Measurements from ENCODE around the gene C10orf105.

C10orf105 gene

DNA sequence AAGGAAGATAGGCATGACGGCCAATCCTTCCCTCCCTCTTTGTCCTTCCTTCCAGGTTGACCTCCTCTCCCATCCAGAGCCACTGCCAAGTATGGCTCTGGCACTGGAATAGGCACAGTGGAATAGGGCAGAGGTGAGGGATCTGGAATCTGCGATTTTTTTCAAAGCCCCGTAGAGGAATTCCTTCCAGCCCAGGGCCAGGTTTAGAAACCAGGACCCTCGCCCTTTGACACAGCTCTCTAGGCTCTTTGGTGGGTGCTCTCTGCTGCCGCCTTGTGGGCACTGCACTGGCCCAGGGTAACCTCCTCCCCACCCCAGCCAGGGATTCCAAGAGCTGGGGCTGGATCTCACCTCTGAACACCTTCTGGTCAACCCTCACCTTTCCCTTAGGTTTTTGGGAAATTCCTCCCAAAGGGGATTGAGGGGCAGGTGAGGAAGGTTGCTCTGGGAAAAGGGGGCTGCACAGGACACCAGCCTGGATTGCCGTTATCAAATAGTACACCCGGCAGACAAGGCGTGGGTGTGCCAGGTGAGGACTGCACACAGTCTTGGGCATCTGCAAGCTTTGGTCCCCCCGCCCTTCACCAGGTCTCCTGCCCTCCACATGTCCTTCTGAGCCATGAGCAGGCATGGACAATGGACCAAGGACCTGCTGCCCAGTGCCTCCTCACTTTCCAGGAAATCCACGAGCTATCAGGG lies 22.8 kb downstream of the C10orf105 start:
- no peak for DNase-seq

DNA sequence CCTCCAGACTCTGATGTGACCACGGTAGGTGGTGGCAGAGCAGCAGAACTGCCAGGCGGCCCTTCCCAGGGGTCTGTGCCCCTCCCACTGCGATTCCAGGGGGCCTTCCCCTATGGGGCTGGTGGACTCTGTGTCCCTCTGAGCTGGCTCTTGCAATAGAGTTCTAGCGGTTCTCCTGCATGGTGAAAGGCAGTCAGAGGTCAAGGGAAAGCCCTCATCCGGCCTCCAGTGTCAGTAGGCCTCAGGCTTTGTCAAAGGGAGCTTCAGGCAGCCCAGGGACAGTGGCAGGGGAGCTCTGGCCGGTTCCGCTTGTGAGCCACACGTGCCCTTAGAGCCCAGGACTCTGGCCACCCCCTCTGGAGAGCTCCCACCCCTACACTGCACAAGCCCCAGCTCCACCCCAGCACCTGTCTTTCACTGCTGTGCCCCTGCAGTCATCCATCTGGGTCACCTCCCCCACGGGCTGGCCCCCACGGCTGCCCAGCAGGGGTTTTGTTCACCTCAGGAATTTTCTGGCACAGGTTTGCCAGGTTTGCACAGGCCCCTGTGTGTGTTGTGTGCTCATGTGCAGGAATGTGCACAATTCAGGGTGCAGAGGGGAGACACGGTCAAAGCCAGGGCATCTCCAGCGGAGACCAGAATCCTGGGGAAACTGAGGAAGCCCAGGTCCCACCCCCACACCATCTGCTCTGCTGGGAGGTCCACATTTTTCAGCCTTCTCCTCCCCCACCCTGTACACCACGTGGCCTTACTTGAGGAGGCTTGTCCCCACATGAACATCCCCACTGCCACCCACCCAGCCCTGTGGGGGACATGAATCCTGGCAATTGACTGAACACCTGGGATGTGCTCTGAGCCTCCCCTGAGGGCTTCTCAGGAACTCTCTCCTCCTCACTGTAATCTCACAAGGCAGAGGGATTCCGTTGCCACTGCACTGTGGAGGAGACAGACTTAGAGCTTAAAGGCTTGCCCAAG lies 23.8 kb downstream of the C10orf105 start:
- no peak for DNase-seq

DNA sequence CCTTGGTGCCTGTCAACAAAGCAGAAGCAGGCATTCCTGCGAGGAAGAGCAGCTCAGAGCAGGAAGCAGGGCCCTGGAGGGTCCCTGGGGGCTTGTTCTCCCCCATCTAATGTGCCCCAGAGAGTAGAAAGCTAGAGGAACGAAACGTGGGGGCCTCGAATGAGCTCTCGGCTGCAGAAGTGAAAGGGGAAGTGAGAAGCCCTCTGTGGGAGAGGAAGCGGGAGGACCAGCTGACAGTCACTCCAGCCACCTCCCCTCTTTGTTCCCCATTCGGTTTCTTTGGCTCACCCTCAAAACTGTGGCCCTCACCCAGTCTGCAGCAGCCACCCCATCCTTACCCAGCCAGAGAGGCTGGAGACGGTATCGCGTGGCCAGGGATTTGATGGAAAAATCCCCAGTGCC lies 25.0 kb downstream of the C10orf105 start:
- DNase-seq, result no peak

DNA sequence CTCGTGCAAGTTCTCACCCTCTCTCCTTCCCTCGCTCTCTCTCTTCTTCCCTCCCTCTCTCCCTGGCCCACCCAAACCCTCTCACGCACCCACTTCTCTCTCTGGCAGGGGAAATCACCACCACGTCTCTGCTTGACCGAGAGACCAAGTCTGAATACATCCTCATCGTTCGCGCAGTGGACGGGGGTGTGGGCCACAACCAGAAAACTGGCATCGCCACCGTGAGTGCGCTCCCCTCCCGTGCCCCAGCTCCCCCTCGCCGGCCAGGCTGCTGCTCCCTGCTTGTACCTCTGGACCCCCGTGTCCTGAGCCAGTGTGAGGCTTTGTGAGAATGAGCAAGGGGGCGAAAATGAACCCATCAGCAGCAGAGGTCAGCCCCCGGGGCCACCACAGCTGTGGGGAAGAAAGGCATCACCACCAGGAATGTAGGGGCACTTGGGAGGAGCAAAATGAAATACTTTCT lies 25.5 kb downstream of the C10orf105 start:
- DNase-seq, result no peak

DNA sequence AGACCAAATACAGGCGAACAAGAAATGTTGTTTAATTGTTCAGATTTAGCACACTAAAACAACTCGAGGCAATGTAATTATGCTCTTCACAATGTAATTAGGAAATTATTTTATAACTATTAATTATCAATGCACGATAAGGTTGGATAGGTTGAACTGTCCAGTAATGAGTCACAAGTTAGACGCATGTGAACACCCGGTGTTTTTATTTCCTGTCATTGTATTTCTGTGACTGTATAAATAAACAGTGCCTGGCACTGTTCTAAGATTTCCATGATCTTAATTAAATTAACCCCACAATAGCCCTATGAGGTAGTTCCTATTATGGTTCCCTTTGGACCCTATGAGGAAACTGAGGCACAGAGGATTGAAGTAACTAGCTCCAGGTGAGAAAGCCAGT lies 26.2 kb downstream of the C10orf105 start:
- DNase-seq, result no peak

DNA sequence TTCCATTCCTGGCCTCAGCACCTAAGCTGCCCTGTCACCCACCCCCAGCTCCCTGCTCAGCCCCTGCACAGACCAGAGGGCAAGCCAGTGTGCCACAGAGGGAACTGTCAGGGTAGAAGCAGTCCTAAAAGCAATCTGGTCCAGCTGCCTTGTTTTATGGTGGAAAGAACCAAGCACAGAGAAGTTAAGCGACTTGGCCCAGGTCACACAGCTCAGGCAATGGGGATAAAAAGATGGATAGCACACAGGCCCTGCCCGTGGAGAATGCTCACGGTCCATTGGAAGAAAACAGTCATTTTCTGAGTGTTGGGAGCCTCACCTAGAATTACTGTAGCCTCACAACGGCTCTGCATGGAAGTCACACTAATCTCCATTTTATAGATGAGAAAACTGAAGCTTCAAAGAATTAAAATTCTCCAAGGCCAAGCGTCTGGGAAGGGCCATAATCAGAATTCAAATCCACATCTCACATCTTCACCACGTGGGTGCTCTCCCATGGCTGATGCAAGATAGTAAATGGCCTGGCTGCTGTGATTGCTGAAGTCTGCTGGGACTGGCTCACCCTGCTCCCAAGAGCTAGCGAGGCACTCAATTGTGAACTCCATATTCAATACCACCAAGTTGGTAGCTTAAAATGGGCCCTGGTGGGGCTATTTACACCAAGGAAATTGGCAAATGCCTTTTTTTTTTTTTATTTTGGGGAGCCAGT lies 26.8 kb downstream of the C10orf105 start:
- no peak for DNase-seq

DNA sequence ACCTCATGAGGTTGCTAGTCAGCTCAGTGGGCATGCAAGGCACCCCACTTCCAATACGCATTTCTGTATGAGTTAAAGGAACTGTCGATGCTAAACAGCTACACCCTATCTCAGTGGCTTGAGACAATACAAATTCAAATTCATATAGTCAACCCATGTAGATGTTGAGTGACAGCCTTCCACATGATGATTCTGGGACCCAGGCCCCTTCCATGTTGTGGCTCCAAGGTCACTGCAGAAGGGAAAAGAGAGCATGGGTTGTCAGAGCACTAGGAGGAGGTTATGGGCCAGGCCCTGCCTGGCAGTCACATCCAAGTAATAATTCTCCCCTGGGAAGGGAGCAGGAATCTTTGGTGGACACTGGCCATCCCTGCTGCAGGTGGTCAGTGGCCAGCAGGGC lies 28.2 kb downstream of the C10orf105 start:
- DNase-seq, result no peak

DNA sequence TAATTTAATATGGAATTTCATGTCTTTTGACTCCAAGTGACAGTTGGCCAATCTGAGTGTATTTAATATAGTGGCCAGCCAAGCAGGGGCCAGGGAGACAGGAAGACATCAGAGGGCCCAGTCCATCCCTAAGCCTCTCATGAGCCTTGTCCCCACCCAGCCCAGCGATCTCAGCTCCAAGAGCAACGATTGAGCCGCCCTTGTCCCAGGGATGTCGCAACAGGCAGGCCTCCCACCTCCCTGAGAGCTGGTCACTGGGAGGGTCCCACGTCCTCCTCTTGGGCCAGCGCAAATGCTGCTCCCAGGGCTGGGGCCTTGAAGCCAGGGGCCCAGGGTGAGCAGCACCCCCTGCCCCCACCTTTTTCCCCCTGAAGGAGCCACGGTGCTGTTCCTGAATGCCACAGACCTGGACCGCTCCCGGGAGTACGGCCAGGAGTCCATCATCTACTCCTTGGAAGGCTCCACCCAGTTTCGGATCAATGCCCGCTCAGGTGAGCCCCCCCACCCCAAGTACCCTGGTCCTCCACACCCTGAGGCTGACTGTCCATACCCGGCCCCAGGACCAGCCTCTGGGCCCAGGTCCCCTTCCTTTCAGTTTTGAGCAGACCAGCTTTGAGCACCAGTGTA lies 29.4 kb downstream of the C10orf105 start:
- DNase-seq, result no peak

DNA sequence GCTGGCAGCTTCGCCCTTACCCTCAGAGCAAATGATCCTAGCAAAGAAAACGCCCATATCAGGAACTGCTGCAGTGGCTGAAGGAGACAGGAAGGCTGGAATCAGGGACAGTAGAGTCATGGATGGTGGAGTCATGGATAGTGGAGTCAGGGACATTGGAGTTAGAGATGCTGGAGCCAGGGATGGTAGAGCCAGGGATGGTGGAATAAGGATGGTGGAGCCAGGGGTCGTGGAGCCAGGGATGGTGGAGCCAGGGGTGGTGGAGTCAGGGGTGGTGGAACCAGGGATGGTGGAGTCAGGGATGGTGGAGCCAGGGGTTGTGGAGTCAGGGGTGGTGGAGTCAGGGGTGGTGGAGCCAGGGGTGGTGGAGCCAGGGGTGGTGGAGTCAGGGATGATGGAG lies 31.3 kb downstream of the C10orf105 start:
- DNase-seq, result no peak

DNA sequence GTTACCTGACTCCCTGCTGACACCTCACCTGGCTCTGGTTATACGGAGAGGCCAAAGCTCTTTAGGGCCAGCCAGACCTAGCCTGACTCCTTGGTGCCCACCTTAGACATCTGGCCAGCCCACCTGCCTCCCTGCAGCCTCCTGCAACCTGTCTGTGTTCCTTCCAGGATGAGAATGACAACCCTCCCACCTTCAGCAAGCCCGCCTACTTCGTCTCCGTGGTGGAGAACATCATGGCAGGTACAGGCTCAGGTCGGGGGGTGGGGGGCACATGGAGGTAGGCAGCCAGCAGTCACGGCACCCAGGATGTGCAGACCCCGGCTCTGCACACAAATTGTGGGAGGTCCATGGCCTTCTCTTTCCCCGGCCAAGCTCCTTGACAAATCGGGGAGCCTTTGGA lies 32.1 kb downstream of the C10orf105 start:
- DNase-seq, result no peak

DNA sequence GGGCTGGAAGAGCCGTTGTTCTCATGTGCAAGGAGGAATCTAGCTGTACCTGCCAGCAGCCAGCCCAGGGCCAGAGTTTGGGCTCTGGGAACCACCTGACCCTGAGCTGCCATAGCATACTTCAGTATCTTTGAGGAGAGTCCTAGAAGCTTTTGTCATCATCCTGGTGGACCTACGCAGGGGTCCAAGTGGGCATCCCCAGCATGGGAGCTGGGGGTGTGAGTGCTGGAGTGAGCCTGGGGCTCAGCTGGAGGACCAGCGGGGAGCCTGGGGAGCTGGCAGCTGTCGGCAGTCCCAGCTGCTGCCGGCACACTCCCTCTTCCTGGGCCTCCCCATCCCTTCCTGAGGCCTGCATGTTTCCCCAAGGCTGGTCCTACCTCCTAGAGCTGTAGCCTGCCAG lies 32.5 kb downstream of the C10orf105 start:
- DNase-seq, result no peak

DNA sequence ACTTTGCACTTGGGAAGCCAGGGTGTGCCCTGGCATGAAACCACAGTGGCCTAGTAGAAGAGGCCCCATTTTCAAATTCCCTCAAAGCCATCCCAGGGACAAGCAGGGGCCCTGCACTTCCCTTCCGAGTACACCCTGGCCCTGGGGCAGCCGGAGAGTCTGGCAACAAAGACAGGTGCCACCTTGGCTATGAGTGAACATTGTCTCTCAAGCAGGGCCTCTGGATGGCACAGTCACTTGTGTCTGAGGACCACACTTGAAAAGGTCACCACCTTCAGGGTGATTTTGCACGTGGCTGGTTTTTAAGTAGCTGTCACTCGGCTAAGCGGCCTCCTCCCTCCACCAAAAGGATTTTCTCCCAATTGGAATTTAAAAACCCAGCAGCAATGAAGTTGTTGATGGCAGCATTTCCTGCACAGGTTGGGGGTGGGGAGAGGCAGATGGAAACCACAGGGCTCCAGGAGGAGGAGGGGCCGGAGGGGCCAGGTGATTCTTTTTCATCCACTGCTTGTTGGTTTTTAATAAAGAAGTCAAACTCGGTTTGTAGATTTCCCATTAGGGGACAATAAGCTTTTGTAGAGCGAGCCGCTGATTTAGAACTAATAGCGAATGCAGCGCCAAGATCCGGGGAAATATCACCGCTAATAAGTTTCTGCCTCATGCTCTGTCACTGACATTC lies 33.9 kb downstream of the C10orf105 start:
- DNase-seq, result no peak

DNA sequence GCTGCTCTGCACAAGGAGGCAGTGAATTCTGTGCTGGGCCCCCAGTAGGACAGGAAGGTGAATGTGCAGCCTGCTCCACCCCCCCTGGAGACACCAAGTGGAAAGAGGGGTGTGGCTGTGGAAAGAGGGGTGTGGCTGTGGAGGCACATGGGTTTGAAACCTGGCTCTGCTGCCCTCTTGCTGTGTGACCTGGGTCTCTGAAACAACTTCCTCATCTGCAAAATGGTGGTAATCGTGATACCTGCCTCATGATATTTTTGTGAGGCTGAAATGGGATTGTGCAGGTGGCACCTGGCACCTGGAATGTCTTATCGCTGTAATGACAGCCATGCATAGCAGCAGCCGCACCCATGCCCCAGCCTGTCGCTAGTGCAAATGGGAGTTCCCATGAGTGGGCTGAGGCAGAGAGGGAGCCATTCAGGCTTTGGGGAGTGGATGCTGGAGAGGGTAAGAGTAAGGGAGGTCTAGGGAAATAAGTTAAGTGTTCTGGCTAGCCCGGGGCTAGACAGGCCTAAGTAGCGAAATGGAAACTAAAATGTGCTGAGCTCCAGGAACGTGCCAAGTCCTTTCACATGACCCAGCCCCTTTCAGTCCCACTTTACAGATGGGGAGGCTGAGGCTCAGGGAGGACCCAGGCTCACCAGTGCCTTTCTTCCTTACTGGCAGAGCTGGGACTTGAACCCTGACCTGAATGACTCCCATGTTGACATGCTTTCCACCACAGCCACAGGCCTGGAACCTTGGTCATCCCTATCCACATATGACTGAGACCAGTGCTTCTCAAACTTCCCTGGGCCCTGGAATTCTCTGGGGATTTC lies 35.0 kb downstream of the C10orf105 start:
- no peak for DNase-seq

DNA sequence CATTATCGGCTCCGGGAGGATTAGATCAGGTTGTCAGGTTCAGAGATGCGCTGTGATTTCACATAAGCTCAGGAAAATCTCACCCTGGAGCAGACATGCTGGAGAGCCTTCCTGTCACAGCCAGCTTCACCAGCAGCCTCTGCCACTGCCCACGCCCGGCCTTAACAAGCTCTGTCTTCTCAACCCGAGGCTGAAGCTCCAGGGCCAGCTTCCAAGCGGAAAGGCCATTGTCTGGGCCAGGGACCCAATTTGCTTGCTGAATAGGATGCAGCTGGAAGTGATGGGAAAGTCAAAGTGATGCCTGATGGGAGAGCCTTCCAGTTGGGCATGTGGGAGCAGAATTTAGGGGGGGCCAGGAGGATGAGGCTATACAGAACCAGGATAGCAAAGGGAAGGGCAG lies 36.3 kb downstream of the C10orf105 start:
- DNase-seq, result no peak

DNA sequence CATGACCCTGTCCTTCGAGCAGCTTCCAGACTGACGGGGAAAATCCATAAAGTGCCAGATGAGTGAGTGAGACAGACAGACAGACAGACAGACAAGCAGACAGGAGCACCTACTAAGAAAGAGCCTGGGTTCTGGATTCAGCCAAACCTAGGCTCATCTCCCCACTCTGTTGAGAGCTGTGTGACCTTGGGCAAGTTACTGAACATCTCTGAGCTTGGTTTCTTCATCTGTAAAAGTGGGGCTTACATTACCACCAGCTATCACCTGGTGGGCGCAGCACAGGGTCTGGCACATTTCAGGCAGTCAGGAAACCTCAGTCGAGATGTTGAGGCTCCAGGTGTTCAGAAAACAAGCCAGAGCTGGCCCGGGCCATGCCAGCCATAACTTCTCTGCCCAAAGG lies 37.6 kb downstream of the C10orf105 start:
- no peak for DNase-seq

DNA sequence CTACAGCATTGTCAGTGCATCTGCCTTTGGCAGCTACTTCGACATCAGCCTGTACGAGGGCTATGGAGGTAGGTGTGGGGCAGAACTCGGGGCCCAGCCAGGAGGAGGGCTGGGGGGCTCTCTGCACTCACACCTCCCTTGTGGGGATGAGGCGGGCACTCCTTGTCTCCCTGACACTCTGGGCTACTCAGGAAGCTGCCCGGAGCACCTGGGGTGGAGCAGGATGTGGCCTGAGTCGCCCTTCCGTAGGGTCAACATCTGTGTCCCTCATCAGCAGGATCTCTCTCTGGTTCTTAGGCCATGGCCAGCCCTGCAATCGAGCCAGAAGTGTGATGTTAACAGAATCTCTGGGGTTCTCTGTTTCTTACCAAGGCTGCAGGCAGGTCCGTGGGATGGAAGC lies 40.2 kb downstream of the C10orf105 start:
- DNase-seq, result no peak

DNA sequence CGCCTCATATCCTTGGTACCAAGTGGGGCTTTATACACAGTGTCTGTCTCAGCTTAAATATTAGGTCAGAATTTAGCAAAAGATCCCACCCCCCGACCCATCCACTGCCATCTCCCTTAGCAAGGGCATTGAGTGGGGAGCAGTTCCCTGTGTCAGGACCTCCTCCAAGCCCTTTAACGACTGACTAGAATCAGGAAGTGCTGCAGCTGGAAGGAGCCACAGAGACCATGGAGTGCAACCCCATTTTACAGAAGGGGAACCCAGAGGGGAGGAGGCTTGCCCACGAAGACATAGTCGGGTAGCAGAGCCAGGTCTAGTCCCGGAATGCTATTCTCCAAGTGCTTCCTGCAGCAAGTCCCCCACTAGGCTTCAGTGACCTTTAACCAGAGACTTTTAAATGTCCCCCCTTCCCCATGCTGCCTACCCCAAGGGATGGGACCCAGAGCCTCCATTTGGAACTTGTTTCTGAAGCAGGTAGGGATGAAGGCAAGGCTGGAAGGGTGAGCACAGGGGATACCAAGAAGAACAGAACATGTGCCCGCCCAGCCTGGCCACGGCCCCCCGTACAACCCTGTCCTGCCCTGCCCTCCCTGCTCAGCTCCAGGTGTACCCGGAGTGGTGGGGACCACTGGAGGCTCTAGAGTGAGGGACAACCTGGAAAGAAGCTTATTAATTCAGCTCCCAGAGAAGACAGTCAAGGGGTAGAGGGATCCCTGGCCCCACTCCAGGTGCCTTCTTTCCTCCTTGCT lies 41.3 kb downstream of the C10orf105 start:
- no peak for DNase-seq

DNA sequence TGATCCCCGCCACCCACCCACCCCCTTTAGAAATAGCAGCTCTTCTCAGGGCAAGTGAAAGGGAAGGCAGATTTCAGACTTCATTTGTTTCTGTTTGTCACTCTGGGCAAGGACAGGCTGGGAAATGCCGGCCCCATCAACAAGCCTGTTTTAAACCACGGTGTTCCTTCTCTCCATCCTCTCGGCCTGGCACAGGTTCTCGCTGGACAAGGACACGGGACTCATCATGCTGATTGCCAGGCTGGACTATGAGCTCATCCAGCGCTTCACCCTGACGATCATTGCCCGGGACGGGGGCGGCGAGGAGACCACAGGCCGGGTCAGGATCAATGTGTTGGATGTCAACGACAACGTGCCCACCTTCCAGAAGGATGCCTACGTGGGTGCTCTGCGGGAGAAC lies 42.3 kb downstream of the C10orf105 start:
- DNase-seq, result no peak

DNA sequence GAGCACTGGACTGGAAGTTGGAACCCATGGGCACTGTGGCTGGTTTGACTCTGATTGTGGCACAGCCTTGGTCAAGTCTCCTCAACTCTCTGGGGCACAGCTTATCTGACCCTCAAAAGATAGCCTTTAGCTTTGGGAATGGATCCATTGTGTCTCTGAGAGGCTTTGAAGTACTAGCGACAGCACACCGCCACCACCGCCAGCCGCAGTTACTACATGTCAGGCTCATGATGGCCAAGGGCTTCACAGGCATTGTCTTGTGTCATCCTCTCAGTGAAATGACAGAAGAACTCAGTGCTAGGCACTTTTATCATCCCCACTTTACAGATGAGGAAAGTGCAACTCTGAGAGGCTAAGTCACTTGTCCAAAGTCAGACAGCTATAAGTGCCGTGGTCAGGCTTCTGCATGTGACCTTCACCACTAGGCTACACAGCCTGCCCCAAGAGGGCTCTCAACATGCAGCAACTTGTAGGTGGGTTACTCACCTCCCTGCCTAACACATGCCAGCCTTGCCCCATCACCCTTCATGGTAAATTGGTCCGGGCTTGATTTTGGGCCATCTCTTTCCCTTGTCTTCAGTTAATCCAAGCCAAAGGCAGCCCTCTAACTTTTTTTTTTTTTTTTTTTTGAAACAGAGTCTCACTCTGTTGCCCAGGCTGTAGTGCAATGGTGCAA lies 44.1 kb downstream of the C10orf105 start:
- DNase-seq, result no peak
